Activated T-cell treated with anti-CD3 and anti-CD28 coated beads for 4 hours (primary cell): ENCODE measurements around the gene HNRNPDL.
"Not testable (repeated sequence)": the region's sequence is repeated elsewhere in the genome, so short reads cannot be mapped to it uniquely, and the experiment has no call there.

Source experiments
- DNase-seq: peaks from one replicate; pipeline ENCODE4 v3.0.0-alpha.2; 2020

The HNRNPDL gene

DNA sequence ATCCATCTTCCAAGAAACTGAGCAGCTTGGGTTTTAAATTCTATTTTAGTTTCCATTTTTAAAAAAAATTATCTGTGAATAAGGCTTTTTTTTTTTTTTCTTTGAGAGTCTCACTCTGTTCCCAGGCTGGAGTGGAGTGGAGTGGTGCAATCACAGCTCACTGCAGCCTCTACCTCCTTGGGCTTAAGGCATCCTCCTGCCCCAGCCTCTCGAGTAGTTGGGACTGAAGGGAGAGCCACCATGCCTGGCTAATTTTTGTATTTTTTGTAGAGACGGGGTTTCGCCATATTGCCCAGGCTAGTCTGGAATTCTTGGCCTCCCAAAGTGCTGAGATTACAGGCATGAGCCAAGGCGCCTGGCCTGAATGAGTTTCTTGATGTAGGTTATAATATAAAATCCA is 1.6 kb upstream of the HNRNPDL start:
- no peak for DNase-seq

DNA sequence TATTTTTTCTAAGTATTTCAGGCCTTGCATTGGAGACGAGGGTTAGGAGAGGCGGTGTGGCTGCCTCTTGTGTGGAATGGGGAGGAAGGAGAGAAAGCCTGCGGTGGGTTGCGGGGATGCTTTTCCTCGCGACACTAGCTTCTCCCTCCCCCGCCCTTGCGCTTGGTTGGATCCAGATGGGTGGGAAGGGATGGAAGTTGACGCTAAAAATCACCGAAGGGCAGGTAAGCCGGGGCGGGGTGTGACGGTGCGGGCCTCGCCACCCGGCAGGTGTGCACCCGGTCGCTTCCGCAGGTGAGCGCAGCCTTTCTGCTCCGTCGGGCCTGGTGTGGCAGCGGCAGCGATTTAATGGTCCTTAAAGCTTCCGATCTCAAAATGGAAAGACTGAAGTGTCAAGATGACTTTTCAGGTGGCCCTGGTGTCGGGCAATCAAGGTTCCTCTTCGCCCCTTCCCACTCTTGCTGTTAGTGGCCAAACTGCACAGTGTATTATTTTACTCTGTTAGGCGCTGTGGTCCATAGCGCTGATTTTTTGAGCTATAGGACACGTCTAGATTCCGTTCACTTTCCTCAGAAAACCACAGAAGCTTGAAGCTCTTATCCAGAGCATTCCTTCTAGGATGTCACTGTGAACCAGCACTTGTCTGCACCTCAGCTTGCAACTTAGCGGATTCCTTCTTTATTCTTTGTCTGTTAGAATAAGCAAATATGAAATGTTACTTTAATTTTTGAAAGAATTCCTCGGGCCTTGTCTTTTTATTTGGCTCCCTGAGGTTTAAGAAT is 893 bp upstream of the HNRNPDL start:
- DNase-seq, result peak; percentile 22

DNA sequence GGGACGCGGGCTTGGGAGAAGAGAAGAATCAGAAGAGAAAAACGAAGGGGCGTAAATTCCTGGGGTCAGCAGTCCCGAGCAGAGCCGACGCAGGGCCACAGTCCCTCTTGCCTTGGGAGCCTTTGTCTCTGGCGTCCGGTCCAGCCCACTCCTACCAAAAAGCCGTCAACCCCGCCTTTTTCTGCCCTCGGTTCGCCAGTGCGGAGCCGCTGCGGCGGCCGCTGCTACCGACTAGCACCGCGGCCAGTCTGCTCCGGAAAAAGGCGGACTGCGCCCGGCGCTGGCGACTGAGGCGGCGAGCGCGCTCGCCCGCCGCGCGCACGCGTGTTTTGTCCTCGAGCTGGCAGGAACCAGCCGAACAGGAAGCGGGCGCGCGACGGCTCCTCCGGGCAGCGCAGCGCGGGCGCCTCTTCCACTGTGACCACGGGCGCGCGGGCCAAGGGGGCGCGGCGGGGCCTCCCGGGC is 502 bp downstream of the HNRNPDL start:
- DNase-seq, result no peak

DNA sequence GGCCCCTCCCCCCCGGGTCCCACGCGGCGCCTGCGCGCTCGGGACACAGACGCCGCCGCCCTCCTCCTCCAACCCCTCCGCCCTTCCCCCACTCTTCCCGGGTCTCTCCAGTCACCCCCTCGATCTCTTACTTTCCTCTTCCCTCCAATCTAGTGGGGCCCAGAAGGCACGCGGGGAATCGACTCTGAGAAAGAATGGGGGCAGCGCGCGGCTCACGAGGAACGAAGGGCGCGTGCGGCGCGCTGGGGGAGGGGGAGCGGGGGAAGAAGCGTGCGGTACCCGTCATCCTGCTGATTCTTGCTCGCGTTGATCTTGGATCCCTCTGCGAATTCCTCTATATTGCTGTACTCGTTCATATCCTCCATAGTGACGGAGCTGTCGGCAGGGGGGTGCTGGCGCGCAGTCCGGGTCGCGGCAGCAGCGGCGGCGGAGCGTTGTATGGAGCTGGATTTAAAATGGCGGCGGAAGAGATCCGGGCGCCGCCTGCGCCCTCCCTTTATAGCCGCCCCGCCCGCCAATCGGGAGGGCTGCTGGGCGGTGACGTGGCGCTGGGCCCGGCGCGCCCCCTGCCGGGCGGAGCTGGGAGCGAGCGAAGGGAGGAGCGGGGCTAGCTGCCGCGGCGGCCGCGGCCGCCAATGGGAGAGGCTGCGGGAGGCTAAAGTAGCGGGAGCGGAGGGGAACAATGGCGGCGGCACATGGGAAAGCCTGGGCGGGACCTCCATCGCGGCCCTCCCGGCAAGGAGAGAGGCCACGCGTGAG is 1.1 kb downstream of the HNRNPDL start:
- peak; percentile 89 for DNase-seq

DNA sequence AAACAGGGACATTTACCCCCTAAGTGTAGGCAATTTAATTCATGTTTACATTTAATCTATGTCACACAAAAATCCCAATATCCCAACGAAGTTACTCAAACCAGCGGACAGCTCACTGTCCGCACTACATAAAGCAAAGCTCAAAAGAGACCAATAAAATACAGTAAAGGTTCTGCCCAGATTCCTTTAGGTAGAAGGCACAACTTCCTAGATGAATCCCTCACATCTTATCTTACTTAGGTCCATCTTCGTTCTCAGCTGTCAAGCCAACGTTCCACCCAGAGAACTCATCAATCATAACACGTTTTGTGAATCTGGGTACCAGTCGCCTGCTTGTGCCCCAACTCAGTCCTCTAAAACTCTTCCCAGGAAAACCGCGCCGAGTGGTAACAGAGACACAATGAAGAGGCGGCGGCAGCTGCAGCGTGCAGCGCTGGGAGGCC is 1.7 kb downstream of the HNRNPDL start:
- no peak for DNase-seq

DNA sequence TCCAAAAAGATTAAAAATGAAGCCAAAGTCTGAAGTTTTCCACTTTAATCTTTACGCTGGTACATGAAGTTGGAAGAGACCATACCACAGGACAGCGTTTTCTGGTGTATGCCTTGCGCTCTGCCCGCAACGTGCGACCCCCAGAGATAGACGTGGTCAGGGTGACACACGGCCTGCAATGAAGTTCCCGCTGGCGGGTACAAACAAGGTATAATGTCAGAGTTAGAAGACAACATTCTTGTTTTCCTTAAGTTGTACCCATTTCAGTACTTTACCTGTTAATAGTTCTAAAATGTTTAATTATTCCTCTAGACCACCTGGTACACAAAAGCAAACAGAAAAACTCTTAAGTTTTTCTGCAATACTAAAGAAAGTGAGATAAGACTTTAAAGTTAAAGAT is 4.8 kb downstream of the HNRNPDL start:
- no peak for DNase-seq

DNA sequence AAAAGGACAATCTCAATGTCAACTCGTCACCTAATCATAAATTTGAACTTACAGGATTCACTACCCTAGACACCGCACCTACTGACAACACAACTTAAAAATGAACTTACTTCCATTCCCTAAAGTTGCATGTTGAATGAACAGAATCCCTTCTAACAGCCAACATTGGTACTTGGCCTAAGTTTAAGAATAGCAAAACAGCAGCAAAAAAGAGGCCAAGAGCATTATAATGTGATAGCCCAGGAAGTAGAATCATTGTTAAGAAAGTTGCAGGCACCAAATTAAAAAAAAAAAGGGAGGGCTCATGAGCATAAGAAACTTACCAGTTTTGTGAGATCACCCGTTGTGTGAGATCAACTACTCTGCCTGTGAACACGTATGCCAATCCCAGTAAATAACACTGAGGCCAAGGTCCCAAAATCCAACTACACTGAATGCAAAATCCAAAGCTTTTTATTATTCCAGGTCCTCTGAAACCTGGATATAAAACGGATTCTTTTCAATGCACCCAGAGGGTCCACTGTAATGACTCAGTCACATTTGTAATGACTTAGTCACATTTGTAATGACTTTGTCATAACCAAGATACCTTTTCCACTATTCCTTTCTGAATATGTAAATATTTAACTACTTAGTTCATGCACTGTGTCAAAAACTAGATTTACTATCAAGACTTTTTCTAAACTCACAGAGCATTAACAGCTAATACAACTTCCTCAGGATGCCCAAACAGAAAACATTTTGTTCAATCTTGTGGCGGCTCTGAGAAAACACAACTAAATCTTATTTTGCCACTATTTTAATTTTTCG is 6.8 kb downstream of the HNRNPDL start:
- DNase-seq, result no peak

DNA sequence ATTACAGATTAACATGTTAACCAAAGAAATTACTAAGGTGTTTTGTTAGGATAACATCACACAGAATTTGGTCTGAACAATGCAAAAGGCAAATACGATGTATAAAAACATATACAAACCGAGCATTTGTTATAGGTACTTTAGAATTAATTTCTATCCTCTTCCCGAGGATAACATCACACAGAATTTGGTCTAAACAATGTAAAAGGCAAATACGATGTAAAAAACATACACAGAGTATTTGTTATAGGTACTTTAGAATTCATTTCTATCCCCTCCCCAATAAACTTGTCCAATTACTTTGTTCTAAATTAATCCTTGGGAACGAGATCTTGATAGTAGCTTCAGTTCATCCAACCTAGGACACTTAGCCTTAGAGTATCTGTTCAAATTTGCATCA is 7.6 kb downstream of the HNRNPDL start:
- no peak for DNase-seq

DNA sequence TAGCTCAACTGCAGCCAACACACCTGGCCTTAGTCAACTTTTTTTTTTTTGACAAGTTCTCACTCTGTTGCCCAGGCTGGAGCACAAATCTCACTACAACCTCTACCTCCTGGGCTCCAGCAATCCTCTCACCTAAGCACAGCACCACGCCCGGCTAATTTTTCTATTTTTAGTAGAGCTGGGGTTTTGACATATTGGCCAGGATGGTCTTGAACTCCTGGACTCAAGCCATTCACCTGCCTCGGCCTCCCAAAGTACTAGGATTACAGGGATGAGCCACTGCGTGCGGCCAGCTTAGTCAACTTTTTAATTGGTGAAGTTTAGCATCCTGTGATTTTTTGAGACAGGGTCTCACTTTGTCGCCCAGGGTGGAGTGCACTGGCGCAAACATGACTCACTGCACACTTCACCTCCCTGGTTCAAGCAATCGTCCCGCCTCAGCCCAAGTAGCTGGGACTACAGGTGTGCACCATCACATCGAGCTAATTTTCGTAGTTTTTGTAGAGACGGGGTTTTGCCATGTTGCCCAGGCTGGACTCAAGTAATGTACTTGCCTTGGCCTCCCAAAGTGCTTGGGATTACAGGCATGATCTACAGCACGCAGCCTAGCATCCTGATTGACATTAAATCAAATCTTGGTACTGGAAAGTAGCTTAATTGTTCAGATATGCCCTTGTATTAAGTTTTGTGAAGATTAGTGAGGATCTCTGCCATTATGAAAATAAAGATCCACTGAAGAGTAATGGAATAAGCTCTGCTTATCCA is 8.3 kb downstream of the HNRNPDL start:
- DNase-seq, result no peak

DNA sequence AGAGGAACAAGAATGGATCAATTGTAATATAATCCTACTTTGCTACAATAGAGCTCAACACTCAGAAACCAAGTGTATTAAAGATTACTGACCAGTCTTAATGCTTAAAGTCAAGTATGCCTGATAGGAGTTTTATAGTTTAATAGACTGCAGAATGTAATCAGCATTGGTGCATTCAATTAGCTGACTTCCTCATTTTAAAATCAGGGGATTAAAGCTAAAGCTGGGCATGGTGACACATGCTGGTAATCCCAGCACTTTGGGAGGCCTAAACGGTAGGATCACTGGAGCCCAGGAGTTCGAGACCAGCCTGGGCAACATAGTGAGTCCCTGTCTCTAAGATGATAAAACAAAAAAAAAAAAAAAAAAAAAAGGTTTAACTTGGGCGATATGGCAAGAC is 10.8 kb downstream of the HNRNPDL start:
- DNase-seq, result no peak

DNA sequence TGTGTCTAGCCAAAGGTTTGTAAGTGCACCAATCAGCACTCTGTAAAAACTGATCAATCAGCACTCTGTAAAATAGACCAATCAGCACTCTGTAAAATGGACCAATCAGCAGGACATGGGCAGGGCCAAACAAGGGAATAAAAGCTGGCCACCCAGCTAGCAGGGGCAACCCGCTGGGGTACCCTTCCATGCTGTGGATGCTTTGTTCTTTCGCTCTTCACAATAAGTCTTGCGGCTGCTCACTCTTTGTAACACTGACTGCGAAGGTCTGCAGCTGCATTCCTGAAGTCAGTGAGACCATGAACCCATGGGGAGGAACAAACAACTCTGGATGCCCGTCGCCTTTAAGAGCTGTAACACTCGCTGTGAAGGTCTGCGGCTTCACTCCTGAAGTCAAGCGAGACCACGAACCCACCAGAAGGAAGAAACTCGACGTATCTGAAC is 14.3 kb downstream of the HNRNPDL start:
- no peak for DNase-seq

DNA sequence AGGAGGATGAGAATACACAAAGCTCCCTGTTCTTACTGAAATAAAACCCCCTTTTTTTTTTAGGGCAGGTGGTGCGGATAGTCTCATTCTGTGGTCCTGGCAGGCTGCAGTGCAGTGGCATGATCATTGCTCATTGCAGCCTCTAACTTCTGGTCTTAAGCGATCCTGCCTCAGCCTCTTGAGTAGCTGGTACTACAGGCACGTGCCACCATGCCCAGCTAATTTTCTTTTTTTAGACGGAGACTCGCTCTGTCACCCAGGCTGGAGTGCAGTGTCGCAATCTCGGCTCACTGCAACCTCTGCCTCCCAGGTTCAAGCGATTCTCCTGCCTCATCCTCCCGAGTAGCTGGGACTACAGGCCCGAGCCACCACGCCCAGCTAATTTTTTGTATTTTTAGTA is 15.2 kb downstream of the HNRNPDL start:
- not testable (repeated sequence) for DNase-seq

DNA sequence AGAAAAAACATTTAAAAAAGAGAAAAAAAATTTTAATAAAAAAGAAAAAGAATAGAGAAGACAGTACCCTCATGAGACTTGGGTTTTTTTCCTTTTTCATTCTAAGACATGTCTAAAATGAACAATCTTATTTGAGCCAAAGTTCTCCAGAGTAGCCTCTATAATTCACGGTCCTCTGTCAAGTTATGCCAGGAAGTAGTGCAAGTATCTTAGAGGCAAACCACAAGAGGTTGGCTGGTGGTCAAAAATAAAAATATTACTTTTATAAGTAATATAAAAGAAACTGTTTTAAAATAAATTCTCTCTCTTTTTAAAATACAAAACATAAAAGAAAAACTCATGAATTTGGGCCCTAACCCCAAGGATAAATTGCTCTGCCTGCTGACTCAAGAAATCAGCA is 26.5 kb downstream of the HNRNPDL start:
- DNase-seq, result no peak

DNA sequence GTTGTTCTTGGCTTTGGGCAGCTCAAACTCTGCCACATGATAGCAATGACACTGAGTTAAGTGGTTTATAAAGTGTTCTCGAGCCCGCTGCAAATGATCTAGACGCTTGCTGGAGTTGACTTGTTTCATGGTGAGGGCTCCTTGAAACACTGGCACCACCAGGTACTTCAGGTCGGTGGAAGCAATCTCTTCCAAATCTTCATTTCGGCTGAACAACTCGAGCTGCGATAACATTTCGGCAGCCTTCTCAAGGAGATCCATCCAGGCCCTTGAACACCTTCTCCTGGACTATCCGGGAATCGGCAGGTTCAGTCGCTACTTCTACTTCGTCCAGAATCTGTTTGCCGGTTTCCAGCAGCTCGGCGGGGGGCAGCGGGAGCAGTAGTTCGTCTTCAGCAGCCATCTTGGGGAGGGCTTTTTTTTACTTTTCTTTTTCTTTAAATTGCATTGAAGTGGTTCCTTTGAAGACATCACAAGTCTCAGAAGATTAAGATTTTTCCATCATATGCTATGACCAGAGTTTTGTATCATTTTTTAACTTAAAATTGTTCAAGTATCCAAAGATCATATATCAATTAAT is 28.0 kb downstream of the HNRNPDL start:
- DNase-seq, result no peak

DNA sequence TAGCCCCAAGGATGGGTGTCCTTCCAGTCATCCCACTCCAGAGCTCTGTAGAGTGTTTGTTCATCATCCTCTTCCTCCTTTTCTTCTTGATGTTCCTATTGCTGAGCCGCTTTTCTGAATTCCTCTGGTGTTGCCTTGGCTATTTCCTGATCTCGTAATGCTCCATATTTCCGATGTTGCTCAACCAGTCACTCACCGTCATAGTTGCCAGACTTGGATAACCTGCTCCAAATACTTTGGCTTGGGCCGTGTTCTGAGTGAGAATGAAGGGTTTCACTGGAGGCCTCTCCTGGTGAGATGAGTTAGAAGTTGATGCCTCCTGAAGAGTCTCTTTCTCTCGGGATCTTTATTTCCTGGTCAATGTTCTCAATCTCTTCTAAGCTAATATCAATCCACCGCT is 28.7 kb downstream of the HNRNPDL start:
- no peak for DNase-seq

DNA sequence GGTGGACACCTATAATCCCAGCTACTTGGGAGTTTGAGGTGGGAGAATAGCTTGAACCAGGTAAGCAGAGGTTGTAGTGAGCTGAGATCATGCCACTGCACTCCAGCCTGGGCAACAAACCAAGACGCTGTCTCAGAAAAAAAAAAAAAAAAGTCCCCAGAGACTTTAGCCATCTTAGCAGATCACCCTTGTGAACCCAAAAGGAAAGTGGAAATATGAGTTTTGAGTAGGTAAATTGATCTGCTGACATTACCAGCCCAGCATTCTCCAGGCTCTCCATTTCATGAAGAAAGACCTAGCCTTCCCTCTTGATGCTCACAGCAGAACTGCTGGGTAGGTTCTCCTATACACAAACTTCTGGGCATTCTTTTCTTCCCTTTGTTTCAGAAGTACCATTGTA is 32.0 kb downstream of the HNRNPDL start:
- no peak for DNase-seq

DNA sequence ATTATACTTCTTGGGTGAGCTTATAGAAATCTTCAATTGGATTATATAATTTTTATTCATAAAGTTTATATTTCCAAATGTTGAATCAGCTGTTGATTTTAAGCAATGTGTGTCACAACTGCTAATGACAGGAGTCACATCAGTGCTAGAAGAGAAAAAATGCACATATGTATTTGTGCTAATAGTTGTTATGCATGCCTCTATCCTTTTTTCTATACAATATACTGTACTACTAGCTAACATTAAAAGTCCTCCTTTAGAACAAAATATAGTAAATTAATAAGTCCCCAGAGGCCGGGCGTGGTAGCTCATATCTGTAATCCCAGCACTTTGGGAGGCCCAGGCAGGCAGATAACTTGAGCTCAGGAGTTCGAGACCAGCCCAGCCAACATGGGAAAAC is 32.7 kb downstream of the HNRNPDL start:
- DNase-seq, result no peak

DNA sequence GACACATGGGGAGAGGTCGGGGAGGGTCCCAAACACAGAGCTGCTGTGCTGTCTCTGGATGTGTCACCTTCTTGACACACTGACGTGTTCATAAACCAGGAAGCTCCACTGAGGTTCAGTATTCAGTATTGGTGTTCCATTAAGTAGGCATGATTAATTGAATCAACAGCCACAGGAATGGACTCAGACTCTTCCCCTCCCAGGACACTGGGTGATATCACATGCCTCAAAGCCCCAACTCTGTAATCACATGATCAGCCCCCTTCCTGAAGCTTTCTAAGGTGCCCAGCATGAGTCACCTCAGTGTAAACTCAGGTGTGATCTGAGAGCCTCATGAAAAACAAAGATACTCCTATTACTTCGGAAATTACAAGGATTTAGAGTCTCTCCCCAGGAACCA is 35.4 kb downstream of the HNRNPDL start:
- DNase-seq, result no peak

DNA sequence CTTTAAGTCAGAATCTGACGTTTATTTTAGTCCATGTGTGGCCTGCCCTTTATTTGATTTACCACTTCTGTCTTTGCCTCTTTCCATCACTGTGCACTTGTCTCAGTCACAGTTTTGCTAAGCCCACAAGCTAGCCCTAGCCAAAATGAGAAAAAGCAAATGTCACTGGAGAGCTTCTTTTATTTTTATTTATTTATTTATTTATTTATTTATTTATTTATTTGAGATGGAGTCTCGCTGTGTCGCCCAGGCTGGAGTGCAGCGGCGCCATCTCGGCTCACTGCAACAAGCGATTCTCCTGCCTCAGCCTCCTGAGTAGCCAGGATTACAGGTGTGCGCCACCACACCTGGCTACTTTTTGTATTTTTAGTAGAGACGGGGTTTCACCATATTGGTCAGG is 40.2 kb downstream of the HNRNPDL start:
- DNase-seq, result not testable (repeated sequence)

DNA sequence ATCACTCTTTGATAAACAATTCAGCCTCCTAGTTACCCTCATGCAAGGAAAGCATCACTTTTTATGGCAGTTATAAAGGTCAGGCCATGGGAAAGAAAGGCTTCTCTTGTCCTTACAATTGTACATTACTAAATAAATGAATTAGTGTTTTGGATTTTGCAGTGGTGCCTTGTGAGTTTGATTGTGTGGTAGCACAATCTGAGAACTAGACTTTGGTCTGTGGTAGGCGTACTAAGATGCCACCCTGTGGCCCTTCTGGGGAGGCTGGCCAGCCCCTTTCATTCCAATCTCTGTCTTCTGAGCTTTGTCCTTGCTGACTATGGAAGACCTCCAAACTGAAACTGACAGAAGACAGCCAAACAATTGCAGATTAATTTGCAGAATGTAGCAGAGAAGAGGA is 41.9 kb downstream of the HNRNPDL start:
- no peak for DNase-seq

DNA sequence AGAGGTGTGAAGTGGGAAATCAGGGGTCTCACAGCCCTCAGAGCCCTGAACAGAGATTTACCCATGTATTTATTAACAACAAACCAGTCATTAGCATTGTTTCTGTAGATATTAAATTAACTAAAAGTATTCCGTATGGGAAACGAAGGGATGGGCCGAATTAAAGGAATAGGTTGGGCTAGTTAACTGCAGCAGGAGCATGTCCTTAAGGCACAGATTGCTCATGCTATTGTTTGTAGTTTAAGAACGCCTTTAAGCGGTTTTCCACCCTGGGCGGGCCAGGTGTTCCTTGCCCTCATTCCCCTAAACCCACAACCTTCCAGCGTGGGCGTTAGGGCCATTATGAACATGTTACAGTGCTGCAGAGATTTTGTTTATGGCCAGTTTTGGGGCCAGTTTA is 44.0 kb downstream of the HNRNPDL start:
- DNase-seq, result not testable (repeated sequence)

DNA sequence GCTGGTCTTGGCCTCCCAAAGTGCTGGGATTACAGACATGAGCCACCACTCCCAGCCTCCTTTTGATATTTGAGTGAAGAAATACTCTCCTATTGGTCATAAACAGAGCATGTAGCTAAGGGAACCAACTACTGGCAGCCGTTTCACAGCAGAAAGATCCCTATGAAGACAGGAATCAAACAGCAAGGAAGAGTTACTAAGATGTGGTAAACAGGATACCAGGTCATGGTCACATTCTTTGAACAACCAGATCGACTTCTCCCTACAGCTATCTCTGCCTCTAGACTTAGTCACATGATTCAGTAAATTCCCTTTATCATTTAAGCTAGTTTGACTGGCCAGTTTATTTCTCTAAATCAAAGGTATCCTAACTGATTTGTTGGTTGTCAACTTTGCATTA is 47.5 kb downstream of the HNRNPDL start:
- no peak for DNase-seq
